HG03196 (cell line): Measurements from ENCODE around the gene DUOX1.
"Not testable (repeated sequence)": the region's sequence is repeated elsewhere in the genome, so short reads cannot be mapped to it uniquely, and the experiment has no call there.

ENCODE experiments used
- ATAC-seq: cut with Tn5 transposase; IDR thresholded peaks from one replicate; pipeline ENCODE4 v1.9.1; 2021; ENCODE audit not compliant: unreplicated experiment

DUOX1 gene

GRCh38 chr15:45120081-45120972 lies 9.5 kb upstream of the DUOX1 start:
- no peak for ATAC-seq

- ATAC-seq = no peak
Measured at GRCh38 chr15:45121020-45121419, 8.8 kb upstream of the DUOX1 start.

GRCh38 chr15:45121706-45122417 lies 7.9 kb upstream of the DUOX1 start:
- ATAC-seq = no peak

- no peak for ATAC-seq
Measured at GRCh38 chr15:45122719-45123118, 7.1 kb upstream of the DUOX1 start.

- no peak for ATAC-seq
Measured at GRCh38 chr15:45123397-45123796, 6.4 kb upstream of the DUOX1 start.

- ATAC-seq = no peak
Measured at GRCh38 chr15:45126535-45127158, 3.1 kb upstream of the DUOX1 start.

GRCh38 chr15:45128971-45129639 lies 689 bp upstream of the DUOX1 start:
- no peak for ATAC-seq

- no peak for ATAC-seq
Measured at GRCh38 chr15:45130291-45131000, 652 bp downstream of the DUOX1 start.

GRCh38 chr15:45131510-45131909 lies 1.7 kb downstream of the DUOX1 start:
- ATAC-seq = no peak

GRCh38 chr15:45132844-45133560 lies 3.2 kb downstream of the DUOX1 start:
- no peak for ATAC-seq

GRCh38 chr15:45133561-45133920 lies 3.7 kb downstream of the DUOX1 start:
- ATAC-seq = no peak

- ATAC-seq = no peak
Measured at GRCh38 chr15:45134046-45134445, 4.3 kb downstream of the DUOX1 start.

GRCh38 chr15:45134682-45135604 lies 5.1 kb downstream of the DUOX1 start:
- ATAC-seq = no peak

GRCh38 chr15:45135705-45136377 lies 6.0 kb downstream of the DUOX1 start:
- not testable (repeated sequence) for ATAC-seq

GRCh38 chr15:45136378-45136764 lies 6.6 kb downstream of the DUOX1 start:
- no peak for ATAC-seq

GRCh38 chr15:45137703-45138102 lies 7.9 kb downstream of the DUOX1 start:
- no peak for ATAC-seq

- no peak for ATAC-seq
Measured at GRCh38 chr15:45138814-45139765, 9.3 kb downstream of the DUOX1 start.
